Natural killer cell treated with Interleukin-12 subunit alpha and Interleukin-12 subunit beta and Interleukin-15 and Interleukin-18, amount 100 ng/mL, for 72 hours (primary cell): ENCODE results near the gene STAMBP. TPM values are rescaled to one million over a fixed set of nuclear protein-coding genes. Genes with fewer than 3 reads are reported as not detected.

Experiments
- ATAC-seq, 2 donors: fragments of 150-1000 bp; cut with Tn5 transposase in 1 of 2; sonication (Bioruptor Pico), chemical (Tn5 transposase) in 1 of 2; 2 replicates each; pipeline ENCODE4 v1.10.0; 2021
- DNase-seq: peaks from one replicate; pipeline ENCODE4 v3.0.0; 2022; ENCODE audit warnings: low spot score
- H3K27ac Mint-ChIP-seq, 2 donors: 1 replicate in 1 of 2; 2 replicates in 1 of 2; pipeline ENCODE4 v1.8.0; 2022; ENCODE audit warnings: mixed read lengths in 2 of 2, mild to moderate bottlenecking in 1 of 2, moderate library complexity in 1 of 2
- H3K27me3 Mint-ChIP-seq, 2 donors: 1 replicate in 1 of 2; 2 replicates in 1 of 2; pipeline ENCODE4 v1.8.0; 2022; ENCODE audit warnings: mixed read lengths in 2 of 2
- H3K36me3 Mint-ChIP-seq: one replicate; pipeline ENCODE4 v1.8.0; 2022; ENCODE audit warnings: mixed read lengths
- H3K4me1 Mint-ChIP-seq, 2 donors: 1 replicate in 1 of 2; 2 replicates in 1 of 2; pipeline ENCODE4 v1.8.0; 2022; ENCODE audit warnings: low read depth in 2 of 2, mixed read lengths in 2 of 2, mild to moderate bottlenecking in 1 of 2
- H3K4me3 Mint-ChIP-seq: one replicate; pipeline ENCODE4 v1.8.0; 2022; ENCODE audit warnings: mixed read lengths
- H3K9me3 Mint-ChIP-seq: 2 replicates; pipeline ENCODE4 v1.8.0; 2022; ENCODE audit warnings: mixed read lengths
- total RNA-seq, 2 donors: library from RNA; stranded (reverse); gene quantifications; one replicate each; pipeline ENCODE4 v1.2.3, GENCODE V29; 2022

Gene STAMBP
- total RNA-seq, 2 donors from 2014 or later: 27.5 to 40.6 TPM

- Mint-ChIP-seq H3K4me3 (no peak overlapping the region), H3K9me3 (peaks cover 3% of the 10 kb centered on the region), H3K4me1 (peaks cover 62 to 64% of the 10 kb centered on the region in 2 donors), H3K36me3 (no peaks in the 10 kb centered on the region), H3K27ac (peak overlapping the region; percentile 83 to 100), H3K27me3 (peaks cover 1 to 4% of the 10 kb centered on the region in 2 donors)
- DNase-seq (peak; percentile 67), ATAC-seq (no peak)
Observed at GRCh38 chr2:73823916-73824523, 4.7 kb upstream of the STAMBP start.

GRCh38 chr2:73825408-73825807 is 3.4 kb upstream of the STAMBP start:
- H3K36me3 Mint-ChIP-seq: no peaks in the 10 kb centered on the region
- no peak for DNase-seq
- H3K4me1 Mint-ChIP-seq: peaks cover 74 to 76% of the 10 kb centered on the region in 2 donors
- no peak overlapping the region for H3K4me3 Mint-ChIP-seq
- peaks cover 3% of the 10 kb centered on the region for H3K9me3 Mint-ChIP-seq
- no peak for ATAC-seq
- H3K27me3 Mint-ChIP-seq: no peaks in the 10 kb centered on the region
- peak overlapping the region; percentile 5 to 100 for H3K27ac Mint-ChIP-seq

- ATAC-seq (no peak), DNase-seq (no peak)
- Mint-ChIP-seq H3K9me3 (peaks cover under 1% of the 10 kb centered on the region), H3K27me3 (no peaks in the 10 kb centered on the region), H3K4me3 (peak overlapping the region; percentile 84), H3K27ac (peak overlapping the region; percentile 96 to 98), H3K4me1 (peaks cover 71 to 75% of the 10 kb centered on the region in 2 donors), H3K36me3 (no peaks in the 10 kb centered on the region)
Observed at GRCh38 chr2:73827018-73827417, 1.7 kb upstream of the STAMBP start.

GRCh38 chr2:73827660-73828388 is 937 bp upstream of the STAMBP start:
- no peak for DNase-seq
- Mint-ChIP-seq H3K4me3 (peak overlapping the region; percentile 93), H3K9me3 (peaks cover 4% of the 10 kb centered on the region), H3K27ac (peak overlapping the region; percentile 96 to 98), H3K27me3 (no peaks in the 10 kb centered on the region), H3K36me3 (peaks cover 5% of the 10 kb centered on the region), H3K4me1 (peaks cover 71 to 74% of the 10 kb centered on the region in 2 donors)
- no peak for ATAC-seq

GRCh38 chr2:73828389-73828817 is 358 bp upstream of the STAMBP start:
- DNase-seq (no peak), ATAC-seq (no peak)
- Mint-ChIP-seq H3K36me3 (peaks cover 7% of the 10 kb centered on the region), H3K27me3 (no peaks in the 10 kb centered on the region), H3K9me3 (peaks cover 4% of the 10 kb centered on the region), H3K4me1 (peaks cover 66 to 70% of the 10 kb centered on the region in 2 donors), H3K27ac (peak overlapping the region; percentile 96 to 98), H3K4me3 (peak overlapping the region; percentile 93)

- peak; percentile 91 to 92 for ATAC-seq
- no peaks in the 10 kb centered on the region for H3K27me3 Mint-ChIP-seq
- H3K9me3 Mint-ChIP-seq: peaks cover 4% of the 10 kb centered on the region
- peaks cover 55 to 59% of the 10 kb centered on the region in 2 donors for H3K4me1 Mint-ChIP-seq
- peaks cover 17% of the 10 kb centered on the region for H3K36me3 Mint-ChIP-seq
- H3K4me3 Mint-ChIP-seq: peak overlapping the region; percentile 93
- H3K27ac Mint-ChIP-seq: peak overlapping the region; percentile 96 to 98
- DNase-seq: peak; percentile 75
Observed at GRCh38 chr2:73830871-73831401, 2.2 kb downstream of the STAMBP start.

GRCh38 chr2:73832930-73833329 is 4.2 kb downstream of the STAMBP start:
- ATAC-seq (no peak), DNase-seq (no peak)
- Mint-ChIP-seq H3K36me3 (peaks cover 17% of the 10 kb centered on the region), H3K27me3 (no peaks in the 10 kb centered on the region), H3K4me1 (peaks cover 44 to 52% of the 10 kb centered on the region in 2 donors), H3K27ac (peak overlapping the region; percentile 96 to 98), H3K9me3 (peaks cover 4% of the 10 kb centered on the region), H3K4me3 (peak overlapping the region; percentile 11)

GRCh38 chr2:73836141-73836943 is 7.6 kb downstream of the STAMBP start:
- Mint-ChIP-seq H3K9me3 (peaks cover 4% of the 10 kb centered on the region), H3K27me3 (no peaks in the 10 kb centered on the region), H3K27ac (no peak overlapping the region), H3K36me3 (peaks cover 23% of the 10 kb centered on the region), H3K4me3 (no peak overlapping the region), H3K4me1 (peaks cover 30 to 40% of the 10 kb centered on the region in 2 donors)
- ATAC-seq (peak; percentile 36 to 48), DNase-seq (no peak)

- peak overlapping the region; percentile 2 to 10 for H3K27ac Mint-ChIP-seq
- H3K4me3 Mint-ChIP-seq: no peak overlapping the region
- no peaks in the 10 kb centered on the region for H3K9me3 Mint-ChIP-seq
- no peak for DNase-seq
- no peak for ATAC-seq
- H3K36me3 Mint-ChIP-seq: peaks cover 16% of the 10 kb centered on the region
- H3K27me3 Mint-ChIP-seq: no peaks in the 10 kb centered on the region
- peaks cover 27 to 34% of the 10 kb centered on the region in 2 donors for H3K4me1 Mint-ChIP-seq
Observed at GRCh38 chr2:73837847-73838585, 9.3 kb downstream of the STAMBP start.

GRCh38 chr2:73838889-73839534 is 10.3 kb downstream of the STAMBP start:
- peaks cover 27 to 35% of the 10 kb centered on the region in 2 donors for H3K4me1 Mint-ChIP-seq
- peak overlapping the region in 1 of 2 donors; percentile 10 for H3K27ac Mint-ChIP-seq
- ATAC-seq (no peak), DNase-seq (no peak)
- H3K36me3 Mint-ChIP-seq: peaks cover 16% of the 10 kb centered on the region
- H3K27me3 Mint-ChIP-seq: no peaks in the 10 kb centered on the region
- H3K9me3 Mint-ChIP-seq: no peaks in the 10 kb centered on the region
- H3K4me3 Mint-ChIP-seq: no peak overlapping the region

GRCh38 chr2:73839653-73840411 is 11.1 kb downstream of the STAMBP start:
- H3K4me1 Mint-ChIP-seq: peaks cover 22 to 35% of the 10 kb centered on the region in 2 donors
- no peaks in the 10 kb centered on the region for H3K9me3 Mint-ChIP-seq
- H3K4me3 Mint-ChIP-seq: no peak overlapping the region
- DNase-seq: no peak
- H3K27ac Mint-ChIP-seq: no peak overlapping the region
- peaks cover 12% of the 10 kb centered on the region for H3K36me3 Mint-ChIP-seq
- no peaks in the 10 kb centered on the region for H3K27me3 Mint-ChIP-seq
- ATAC-seq: no peak
